Mesenteric fat pad (tissue), 1 donor: ENCODE measurements around the gene CDK11A. TPM values are rescaled to one million over a fixed set of nuclear protein-coding genes. Genes with fewer than 3 reads are reported as not detected.
A peak's percentile ranks its signal among the peaks of the same experiment; 100 is the strongest.
"Not testable (repeated sequence)": the region's sequence is repeated elsewhere in the genome, so short reads cannot be mapped to it uniquely, and the experiment has no call there.

ENCODE experiments used
- DNase-seq: peaks from one replicate; pipeline ENCODE4 v3.0.0-alpha.2; 2020; ENCODE audit warnings: low spot score
- total RNA-seq: library from RNA; stranded (reverse); fragmentation: NEBNext Ultra II Directional; extraction: Animal tissue kit (Norgen Biotek cat#: 25700); gene quantifications from one replicate; pipeline ENCODE4 v1.2.1, GENCODE V29; 2021
- donor health status: DM: yes; HTN: yes; CAD: no.

CDK11A gene
- total RNA-seq, 1 donor from 2014 or later: 45.5 TPM

GRCh38 chr1:1754051-1754815 is 30.1 kb upstream of the CDK11A start:
- DNase-seq: peak; percentile 60

GRCh38 chr1:1753607-1754005 is 29.4 kb upstream of the CDK11A start:
- peak; percentile 81 for DNase-seq

- peak; percentile 80 for DNase-seq
Measured at GRCh38 chr1:1752636-1753606, 28.8 kb upstream of the CDK11A start.

DNA sequence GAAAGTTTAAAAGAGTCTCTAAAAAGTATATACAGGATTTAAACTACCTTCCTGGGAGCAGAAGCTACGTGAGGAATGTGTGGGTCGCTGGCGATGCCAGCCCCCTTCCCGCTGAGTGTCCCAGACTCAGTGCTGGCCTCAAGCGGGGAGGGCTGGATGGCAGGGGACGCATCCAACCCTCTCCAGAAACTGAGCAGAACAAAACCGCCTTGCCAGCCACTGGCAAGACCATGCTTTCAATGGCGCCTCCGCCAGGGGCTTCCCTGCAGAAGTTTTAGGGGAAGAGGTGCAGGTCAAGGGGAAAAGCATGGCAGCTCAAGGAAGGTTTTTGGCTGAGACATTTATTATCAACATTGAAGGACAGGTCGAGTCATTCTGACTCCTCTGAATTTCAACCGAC is 28.0 kb upstream of the CDK11A start:
- peak; percentile 22 for DNase-seq

- DNase-seq: not testable (repeated sequence)
Measured at GRCh38 chr1:1749941-1750340, 25.8 kb upstream of the CDK11A start.

- DNase-seq: peak; percentile 85
Measured at GRCh38 chr1:1748686-1749321, 24.6 kb upstream of the CDK11A start.

GRCh38 chr1:1746566-1746909 is 22.4 kb upstream of the CDK11A start:
- not testable (repeated sequence) for DNase-seq

GRCh38 chr1:1745651-1746565 is 21.8 kb upstream of the CDK11A start:
- DNase-seq: peak; percentile 96

- peak; percentile 22 for DNase-seq
Measured at GRCh38 chr1:1742529-1742928, 18.4 kb upstream of the CDK11A start.

DNA sequence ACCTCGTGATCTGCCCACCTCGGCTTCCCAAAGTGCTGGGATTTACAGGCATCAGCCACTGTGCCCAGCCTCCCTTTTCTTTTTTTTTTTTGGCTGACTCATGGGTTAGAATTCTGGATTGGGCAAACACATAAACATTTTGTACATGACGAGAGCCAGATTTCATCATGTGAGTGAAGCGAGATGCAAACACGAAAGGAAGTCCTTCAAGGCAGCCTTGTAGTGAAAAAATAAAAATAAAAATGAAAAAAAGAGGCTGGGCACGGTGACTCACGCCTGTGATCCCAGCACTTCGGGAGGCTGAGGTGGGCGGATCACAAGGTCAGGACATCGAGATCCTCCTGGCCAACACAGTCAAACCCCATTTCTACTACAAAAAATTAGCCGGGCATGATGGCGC is 16.9 kb upstream of the CDK11A start:
- DNase-seq: peak; percentile 20

GRCh38 chr1:1738799-1739337 is 14.7 kb upstream of the CDK11A start:
- DNase-seq: peak; percentile 28

DNA sequence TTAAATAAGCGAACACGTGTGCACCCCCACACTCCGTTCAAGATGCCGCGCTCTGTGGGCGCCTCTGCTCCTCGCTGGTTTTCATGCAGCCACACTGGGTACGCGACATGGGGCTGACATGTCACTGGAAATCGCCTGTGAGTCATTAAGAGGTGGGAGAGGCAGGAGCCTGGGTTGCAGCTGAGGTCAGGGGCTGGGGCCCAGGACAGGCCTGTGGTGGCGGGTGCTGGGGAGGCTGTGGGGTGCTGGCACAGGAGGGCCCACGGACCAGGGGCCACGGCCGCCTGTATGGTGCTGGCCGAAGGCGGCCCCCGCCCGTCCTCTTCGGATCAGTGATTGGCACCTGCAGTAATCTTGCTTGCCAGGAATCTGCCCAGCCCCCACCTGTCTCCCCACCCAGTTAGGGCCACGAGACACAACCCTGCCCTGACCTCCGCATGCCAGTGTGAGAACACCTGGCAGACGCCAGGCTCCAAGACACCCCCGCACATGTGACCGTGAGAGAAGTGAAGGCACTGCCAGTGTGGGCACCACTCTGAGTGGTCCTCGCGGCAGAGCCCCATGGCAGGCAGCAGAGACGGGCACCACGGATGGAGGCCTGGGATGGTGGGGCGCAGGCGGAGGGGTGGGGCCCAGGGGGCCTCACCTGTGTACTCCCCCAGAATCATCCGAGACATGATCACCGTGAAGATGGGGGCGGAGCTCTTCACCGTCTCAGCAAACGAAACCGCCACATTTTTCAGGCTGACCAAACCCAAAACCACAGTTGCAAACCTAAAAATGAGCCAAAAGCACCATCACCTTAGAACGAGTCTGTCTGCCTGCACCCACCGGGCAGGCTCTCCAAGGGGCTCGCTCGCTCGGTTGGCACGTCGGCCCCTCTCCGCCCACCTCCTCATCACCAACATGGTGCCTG is 13.8 kb upstream of the CDK11A start:
- peak; percentile 84 for DNase-seq

- peak; percentile 60 for DNase-seq
Measured at GRCh38 chr1:1732381-1732780, 8.2 kb upstream of the CDK11A start.

- peak; percentile 75 for DNase-seq
Measured at GRCh38 chr1:1730870-1731269, 6.7 kb upstream of the CDK11A start.

GRCh38 chr1:1730230-1730629 is 6.1 kb upstream of the CDK11A start:
- peak; percentile 60 for DNase-seq

DNA sequence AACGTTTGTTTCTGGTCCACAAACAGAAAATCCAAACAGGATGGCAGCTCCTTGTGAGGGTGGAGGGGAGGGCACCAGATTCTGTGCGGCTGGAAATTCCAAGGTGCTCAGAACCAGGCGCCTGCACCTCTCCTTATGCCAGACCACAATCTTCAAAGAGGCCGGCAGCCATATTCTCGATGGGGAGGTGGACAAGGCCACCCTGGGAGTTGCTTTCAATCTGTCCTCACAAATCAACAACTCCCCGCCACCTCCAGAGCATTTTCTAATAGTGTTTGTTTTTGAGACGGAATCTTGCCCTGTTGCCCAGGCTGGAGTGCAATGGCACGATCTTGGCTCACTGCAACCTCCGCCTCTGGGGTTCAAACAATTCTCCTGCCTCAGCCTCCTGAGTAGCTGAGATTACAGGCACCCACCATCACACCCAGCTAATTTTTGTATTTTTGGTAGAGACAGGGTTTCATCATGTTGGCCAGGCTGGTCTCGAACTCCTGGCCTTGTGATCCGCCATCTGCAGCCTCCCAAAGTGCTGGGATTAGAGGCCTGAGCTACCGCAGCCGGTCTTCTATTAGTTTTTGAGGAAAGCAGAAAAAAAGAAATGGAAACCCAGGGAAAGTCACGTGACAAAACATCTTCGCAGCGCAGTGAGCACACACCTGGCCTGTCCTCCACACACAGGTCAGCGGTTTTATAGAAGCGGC is 5.1 kb upstream of the CDK11A start:
- DNase-seq: peak; percentile 57

DNA sequence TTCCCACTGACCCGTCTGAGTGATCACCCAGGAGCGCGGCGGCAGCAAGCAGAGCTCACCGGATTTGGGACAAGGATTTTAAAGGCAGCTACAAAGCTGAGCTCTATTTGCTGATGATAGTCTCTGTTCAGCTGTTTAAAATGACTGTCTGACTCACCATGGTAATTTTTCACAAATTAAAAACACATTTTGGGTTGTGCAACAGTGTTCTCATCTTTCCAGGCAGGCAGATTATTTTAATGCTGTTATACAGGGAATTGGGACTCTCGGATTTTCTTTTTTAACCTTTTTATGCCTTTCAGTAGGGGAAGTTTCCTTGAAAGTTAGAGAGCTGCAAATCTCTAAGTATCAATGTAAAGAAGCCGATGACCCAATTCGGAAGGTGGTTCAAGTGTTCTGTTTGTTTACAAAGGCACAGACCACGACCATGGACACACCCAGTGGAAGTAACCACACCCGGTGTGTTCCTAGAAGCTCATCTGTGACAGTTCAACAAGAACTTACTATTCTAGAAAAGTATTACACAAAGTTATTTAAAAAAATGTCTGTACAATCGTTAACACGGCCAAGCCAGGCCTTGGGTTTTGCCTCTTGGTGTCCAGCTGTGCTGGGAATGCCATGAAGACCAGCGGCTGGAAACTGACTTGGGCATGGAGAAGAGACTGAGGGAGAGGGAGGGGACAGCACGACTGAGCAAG is 4.3 kb upstream of the CDK11A start:
- DNase-seq: peak; percentile 64

DNA sequence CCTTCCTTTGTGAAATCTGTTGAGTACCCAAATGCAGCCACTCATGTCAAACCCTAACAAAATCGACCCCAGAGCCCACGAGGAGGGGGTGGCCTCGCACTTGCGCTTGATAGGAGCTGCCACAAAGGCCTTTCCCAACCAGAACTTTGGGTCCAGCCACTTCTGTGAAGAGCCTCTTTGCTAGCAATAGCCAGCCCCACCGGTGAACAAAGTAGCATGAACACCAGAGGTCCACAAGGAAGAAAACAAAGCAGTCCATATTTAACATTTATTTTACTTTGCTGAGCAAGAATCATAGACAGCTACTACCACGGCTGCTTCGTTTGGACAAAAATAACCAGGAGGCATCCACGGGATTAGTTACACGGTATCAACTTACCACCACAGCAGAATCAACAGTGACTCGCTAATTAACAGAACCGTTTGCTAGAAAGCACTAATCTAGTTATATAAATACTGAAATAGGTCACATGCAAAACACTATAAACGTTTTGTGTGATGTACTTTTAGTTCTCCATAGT is 3.0 kb upstream of the CDK11A start:
- not testable (repeated sequence) for DNase-seq
